ENCODE measurements around the gene RETREG2.
A peak's percentile ranks its signal among the peaks of the same experiment; 100 is the strongest.

RETREG2 gene

GRCh38 chr2:219214141-219214540 lies 36.1 kb downstream of the RETREG2 start:
- Histone ChIP-seq H3K4me3 (ENCODE audit: insufficient read depth in 1 of 2, low read depth in 1 of 2, low read length in 2 of 2) (no peak overlapping the region), H3K9me3 (ENCODE audit: control insufficient read depth, low read length) (no peaks in the 10 kb centered on the region), H2BK120ac (ENCODE audit: low read depth, low read length) (no peak overlapping the region), H2BK15ac (ENCODE audit: low read depth, poor library complexity, severe bottlenecking) (no peak overlapping the region), H4K8ac (ENCODE audit: low read length) (no peak overlapping the region), H3K23ac (ENCODE audit: low read length in 2 of 2) (no peak overlapping the region), H2BK5ac (ENCODE audit: low read depth, low read length, poor library complexity, severe bottlenecking) (no peak overlapping the region), H2BK12ac (ENCODE audit: low read length in 2 of 2) (no peak overlapping the region), H2AK5ac (ENCODE audit: low read length, severe bottlenecking) (no peak overlapping the region), H3K18ac (ENCODE audit: low read depth in 1 of 2, low read length in 2 of 2) (no peak overlapping the region), H3K36me3 (ENCODE audit: control insufficient read depth in 1 of 2, insufficient read depth in 2 of 2, low read depth in 1 of 2, low read length in 2 of 2) (peaks cover 58 to 75% of the 10 kb centered on the region in 2 experiments), H3K4ac (ENCODE audit: low read depth in 1 of 2, low read length in 2 of 2) (no peak overlapping the region), H3K14ac (ENCODE audit: low read length in 2 of 2) (no peak overlapping the region), H3K4me1 (ENCODE audit: control insufficient read depth, insufficient read depth, low read depth, low read length) (peaks cover 12% of the 10 kb centered on the region), H3K9ac (ENCODE audit: low read length) (no peak overlapping the region), H3K4me2 (ENCODE audit: low read length, poor library complexity, severe bottlenecking) (no peak overlapping the region), H3K79me1 (replicated peaks; ENCODE audit: low read length, poor library complexity, severe bottlenecking) (peaks cover 17% of the 10 kb centered on the region), H4K91ac (ENCODE audit: low read length) (no peak overlapping the region), H3K27me3 (ENCODE audit: control insufficient read depth in 1 of 2, insufficient read depth in 1 of 2, low read length in 2 of 2) (no peaks in the 10 kb centered on the region), H3K27ac (ENCODE audit: low read length, poor library complexity, severe bottlenecking) (no peak overlapping the region), H2AFZ (ENCODE audit: low read depth, low read length) (no peak overlapping the region)
- 94% methylated on average over 15 of the region's 15 CpGs for WGBS
- DNase-seq = no peak

GRCh38 chr2:219214786-219215185 lies 36.7 kb downstream of the RETREG2 start:
- Histone ChIP-seq H2BK12ac (ENCODE audit: low read length in 2 of 2) (no peak overlapping the region), H4K8ac (ENCODE audit: low read length) (no peak overlapping the region), H2BK120ac (ENCODE audit: low read depth, low read length) (no peak overlapping the region), H4K91ac (ENCODE audit: low read length) (no peak overlapping the region), H3K18ac (ENCODE audit: low read depth in 1 of 2, low read length in 2 of 2) (no peak overlapping the region), H3K79me1 (replicated peaks; ENCODE audit: low read length, poor library complexity, severe bottlenecking) (peaks cover 17% of the 10 kb centered on the region), H3K4me2 (ENCODE audit: low read length, poor library complexity, severe bottlenecking) (no peak overlapping the region), H2AK5ac (ENCODE audit: low read length, severe bottlenecking) (no peak overlapping the region), H3K23ac (ENCODE audit: low read length in 2 of 2) (no peak overlapping the region), H3K4me3 (ENCODE audit: insufficient read depth in 1 of 2, low read depth in 1 of 2, low read length in 2 of 2) (no peak overlapping the region), H3K36me3 (ENCODE audit: control insufficient read depth in 1 of 2, insufficient read depth in 2 of 2, low read depth in 1 of 2, low read length in 2 of 2) (peaks cover 58 to 72% of the 10 kb centered on the region in 2 experiments), H3K4me1 (ENCODE audit: control insufficient read depth, insufficient read depth, low read depth, low read length) (peaks cover 15% of the 10 kb centered on the region), H3K9ac (ENCODE audit: low read length) (no peak overlapping the region), H2BK15ac (ENCODE audit: low read depth, poor library complexity, severe bottlenecking) (no peak overlapping the region), H2BK5ac (ENCODE audit: low read depth, low read length, poor library complexity, severe bottlenecking) (no peak overlapping the region), H3K9me3 (ENCODE audit: control insufficient read depth, low read length) (no peaks in the 10 kb centered on the region), H2AFZ (ENCODE audit: low read depth, low read length) (no peak overlapping the region), H3K27me3 (ENCODE audit: control insufficient read depth in 1 of 2, insufficient read depth in 1 of 2, low read length in 2 of 2) (no peaks in the 10 kb centered on the region), H3K4ac (ENCODE audit: low read depth in 1 of 2, low read length in 2 of 2) (no peak overlapping the region), H3K27ac (ENCODE audit: low read length, poor library complexity, severe bottlenecking) (no peak overlapping the region), H3K14ac (ENCODE audit: low read length in 2 of 2) (no peak overlapping the region)
- no peak for DNase-seq
- WGBS = 96% methylated on average over 6 of the region's 6 CpGs

- WGBS = 95% methylated on average over 27 of the region's 27 CpGs
- H3K36me3 ChIP-seq (ENCODE audit: control insufficient read depth in 1 of 2, insufficient read depth in 2 of 2, low read depth in 1 of 2, low read length in 2 of 2) = peaks cover 58 to 72% of the 10 kb centered on the region in 2 experiments
These were observed 37.9 kb downstream of the RETREG2 start for GRCh38 chr2:219215871-219216534.

GRCh38 chr2:219216535-219216915 lies 38.5 kb downstream of the RETREG2 start:
- Histone ChIP-seq H2AFZ (ENCODE audit: low read depth, low read length) (no peak overlapping the region), H4K8ac (ENCODE audit: low read length) (no peak overlapping the region), H2BK15ac (ENCODE audit: low read depth, poor library complexity, severe bottlenecking) (no peak overlapping the region), H3K18ac (ENCODE audit: low read depth in 1 of 2, low read length in 2 of 2) (no peak overlapping the region), H3K14ac (ENCODE audit: low read length in 2 of 2) (peak overlapping the region in 1 of 2 experiments; percentile 48), H3K79me1 (replicated peaks; ENCODE audit: low read length, poor library complexity, severe bottlenecking) (peaks cover 17% of the 10 kb centered on the region), H3K27ac (ENCODE audit: low read length, poor library complexity, severe bottlenecking) (no peak overlapping the region), H3K9me3 (ENCODE audit: control insufficient read depth, low read length) (no peaks in the 10 kb centered on the region), H3K4me2 (ENCODE audit: low read length, poor library complexity, severe bottlenecking) (no peak overlapping the region), H3K4me3 (ENCODE audit: insufficient read depth in 1 of 2, low read depth in 1 of 2, low read length in 2 of 2) (no peak overlapping the region), H3K36me3 (ENCODE audit: control insufficient read depth in 1 of 2, insufficient read depth in 2 of 2, low read depth in 1 of 2, low read length in 2 of 2) (peaks cover 63 to 72% of the 10 kb centered on the region in 2 experiments), H2BK120ac (ENCODE audit: low read depth, low read length) (no peak overlapping the region), H3K4me1 (ENCODE audit: control insufficient read depth, insufficient read depth, low read depth, low read length) (peaks cover 15% of the 10 kb centered on the region), H3K23ac (ENCODE audit: low read length in 2 of 2) (no peak overlapping the region), H2BK12ac (ENCODE audit: low read length in 2 of 2) (peak overlapping the region in 1 of 2 experiments; percentile 47), H2BK5ac (ENCODE audit: low read depth, low read length, poor library complexity, severe bottlenecking) (no peak overlapping the region), H2AK5ac (ENCODE audit: low read length, severe bottlenecking) (no peak overlapping the region), H3K9ac (ENCODE audit: low read length) (peak overlapping the region; percentile 53), H3K27me3 (ENCODE audit: control insufficient read depth in 1 of 2, insufficient read depth in 1 of 2, low read length in 2 of 2) (no peaks in the 10 kb centered on the region), H3K4ac (ENCODE audit: low read depth in 1 of 2, low read length in 2 of 2) (no peak overlapping the region), H4K91ac (ENCODE audit: low read length) (no peak overlapping the region)
- 97% methylated on average over 6 of the region's 6 CpGs for WGBS
- no peak for DNase-seq

More at GRCh38 chr2:219215871-219216534, 37.9 kb downstream of the RETREG2 start:
- Histone ChIP-seq H2AFZ (ENCODE audit: low read depth, low read length) (no peak overlapping the region), H2BK12ac (ENCODE audit: low read length in 2 of 2) (peak overlapping the region in 1 of 2 experiments; percentile 7), H3K14ac (ENCODE audit: low read length in 2 of 2) (peak overlapping the region in 1 of 2 experiments; percentile 48), H3K23ac (ENCODE audit: low read length in 2 of 2) (no peak overlapping the region), H3K4ac (ENCODE audit: low read depth in 1 of 2, low read length in 2 of 2) (peak overlapping the region in 1 of 2 experiments; percentile 52), H3K9me3 (ENCODE audit: control insufficient read depth, low read length) (no peaks in the 10 kb centered on the region), H3K79me1 (replicated peaks; ENCODE audit: low read length, poor library complexity, severe bottlenecking) (peaks cover 17% of the 10 kb centered on the region), H3K27ac (ENCODE audit: low read length, poor library complexity, severe bottlenecking) (no peak overlapping the region), H2AK5ac (ENCODE audit: low read length, severe bottlenecking) (no peak overlapping the region), H2BK120ac (ENCODE audit: low read depth, low read length) (no peak overlapping the region), H3K27me3 (ENCODE audit: control insufficient read depth in 1 of 2, insufficient read depth in 1 of 2, low read length in 2 of 2) (no peaks in the 10 kb centered on the region), H4K8ac (ENCODE audit: low read length) (no peak overlapping the region), H2BK15ac (ENCODE audit: low read depth, poor library complexity, severe bottlenecking) (no peak overlapping the region), H3K9ac (ENCODE audit: low read length) (peak overlapping the region; percentile 53), H2BK5ac (ENCODE audit: low read depth, low read length, poor library complexity, severe bottlenecking) (no peak overlapping the region), H3K4me1 (ENCODE audit: control insufficient read depth, insufficient read depth, low read depth, low read length) (peaks cover 15% of the 10 kb centered on the region), H3K18ac (ENCODE audit: low read depth in 1 of 2, low read length in 2 of 2) (no peak overlapping the region), H3K4me3 (ENCODE audit: insufficient read depth in 1 of 2, low read depth in 1 of 2, low read length in 2 of 2) (no peak overlapping the region), H3K4me2 (ENCODE audit: low read length, poor library complexity, severe bottlenecking) (no peak overlapping the region), H4K91ac (ENCODE audit: low read length) (no peak overlapping the region)
- no peak for DNase-seq

All from mesenchymal stem cell (in vitro differentiated cells and primary cell).